NCI-H446 treated with DMSO at 0.1 percent for 48 hours (cell line): ENCODE results near the gene TMC1.

Source experiments
- DNase-seq: peaks from one replicate; lab custom pipeline; 2025; lab: John Stamatoyannopoulos, UW

The TMC1 gene

GRCh38 chr9:72615931-72616330 is 94.5 kb downstream of the TMC1 start:
- DNase-seq = no peak

GRCh38 chr9:72618811-72619210 is 97.4 kb downstream of the TMC1 start:
- no peak for DNase-seq

GRCh38 chr9:72622186-72622585 is 100.8 kb downstream of the TMC1 start:
- no peak for DNase-seq

GRCh38 chr9:72623156-72623555 is 101.7 kb downstream of the TMC1 start:
- DNase-seq = no peak

GRCh38 chr9:72627147-72627546 is 105.7 kb downstream of the TMC1 start:
- DNase-seq = no peak

- DNase-seq = no peak
Observed at GRCh38 chr9:72627956-72628540, 106.6 kb downstream of the TMC1 start.

GRCh38 chr9:72633966-72634365 is 112.6 kb downstream of the TMC1 start:
- DNase-seq = no peak

GRCh38 chr9:72635197-72635596 is 113.8 kb downstream of the TMC1 start:
- no peak for DNase-seq

GRCh38 chr9:72636621-72637020 is 115.2 kb downstream of the TMC1 start:
- DNase-seq = no peak

- DNase-seq = no peak
Observed at GRCh38 chr9:72643651-72644050, 122.2 kb downstream of the TMC1 start.

- no peak for DNase-seq
Observed at GRCh38 chr9:72646061-72646460, 124.7 kb downstream of the TMC1 start.

GRCh38 chr9:72648324-72649126 is 127.1 kb downstream of the TMC1 start:
- DNase-seq = no peak

GRCh38 chr9:72649127-72649442 is 127.7 kb downstream of the TMC1 start:
- DNase-seq = no peak

GRCh38 chr9:72650206-72650605 is 128.8 kb downstream of the TMC1 start:
- no peak for DNase-seq

GRCh38 chr9:72656021-72656420 is 134.6 kb downstream of the TMC1 start:
- no peak for DNase-seq

GRCh38 chr9:72657023-72657422 is 135.6 kb downstream of the TMC1 start:
- no peak for DNase-seq

GRCh38 chr9:72658703-72659102 is 137.3 kb downstream of the TMC1 start:
- no peak for DNase-seq

- DNase-seq = no peak
Observed at GRCh38 chr9:72661401-72662135, 140.2 kb downstream of the TMC1 start.

- no peak for DNase-seq
Observed at GRCh38 chr9:72665421-72665820, 144.0 kb downstream of the TMC1 start.

- no peak for DNase-seq
Observed at GRCh38 chr9:72667181-72667580, 145.8 kb downstream of the TMC1 start.

- DNase-seq = no peak
Observed at GRCh38 chr9:72674961-72675360, 153.6 kb downstream of the TMC1 start.

GRCh38 chr9:72675586-72675985 is 154.2 kb downstream of the TMC1 start:
- no peak for DNase-seq

GRCh38 chr9:72680593-72681282 is 159.3 kb downstream of the TMC1 start:
- DNase-seq = no peak
